SHP77 treated with DMSO at 0.1 percent for 48 hours (cell line): ENCODE results near the gene PCAT6.
"Not testable (repeated sequence)": the region's sequence is repeated elsewhere in the genome, so short reads cannot be mapped to it uniquely, and the experiment has no call there.

ENCODE experiments used
- DNase-seq: peaks from one replicate; lab custom pipeline; 2025; lab: John Stamatoyannopoulos, UW

PCAT6 gene

GRCh38 chr1:202807451-202807925 is 3.3 kb upstream of the PCAT6 start:
- DNase-seq = no peak

- peak; percentile 15 for DNase-seq
Measured at GRCh38 chr1:202807926-202808757, 2.6 kb upstream of the PCAT6 start, which contains the start of gene KDM5B. Gene KDM5B, minus strand, starts transcription at chr1:202808421. Its CDS starts 116 bp downstream, at chr1:202808305.

- DNase-seq = no peak
Measured at GRCh38 chr1:202809597-202810159, 1.1 kb upstream of the PCAT6 start.

- DNase-seq = no peak
Measured at GRCh38 chr1:202810193-202810614, 550 bp upstream of the PCAT6 start.

GRCh38 chr1:202811296-202812175 is 782 bp downstream of the PCAT6 start:
- no peak for DNase-seq

- no peak for DNase-seq
Measured at GRCh38 chr1:202812176-202813026, 1.6 kb downstream of the PCAT6 start.

- DNase-seq = no peak
Measured at GRCh38 chr1:202815120-202815519, 4.4 kb downstream of the PCAT6 start.

- DNase-seq = no peak
Measured at GRCh38 chr1:202818819-202819218, 8.1 kb downstream of the PCAT6 start.

GRCh38 chr1:202821467-202821866 is 10.7 kb downstream of the PCAT6 start:
- no peak for DNase-seq

- no peak for DNase-seq
Measured at GRCh38 chr1:202825748-202826147, 15.0 kb downstream of the PCAT6 start.

GRCh38 chr1:202829223-202829622 is 18.5 kb downstream of the PCAT6 start:
- not testable (repeated sequence) for DNase-seq

GRCh38 chr1:202831906-202832305 is 21.2 kb downstream of the PCAT6 start:
- no peak for DNase-seq

- DNase-seq = no peak
Measured at GRCh38 chr1:202834771-202835547, 24.2 kb downstream of the PCAT6 start.

- no peak for DNase-seq
Measured at GRCh38 chr1:202835548-202836072, 24.9 kb downstream of the PCAT6 start.

- no peak for DNase-seq
Measured at GRCh38 chr1:202836623-202837403, 26.1 kb downstream of the PCAT6 start.

- DNase-seq = no peak
Measured at GRCh38 chr1:202837746-202838262, 27.1 kb downstream of the PCAT6 start.

GRCh38 chr1:202843081-202843480 is 32.3 kb downstream of the PCAT6 start:
- no peak for DNase-seq

- DNase-seq = no peak
Measured at GRCh38 chr1:202844259-202844658, 33.5 kb downstream of the PCAT6 start.

- no peak for DNase-seq
Measured at GRCh38 chr1:202844935-202845334, 34.2 kb downstream of the PCAT6 start.
